GM13977 (cell line): Measurements from ENCODE around the gene IL1A.
A peak's percentile ranks its signal among the peaks of the same experiment; 100 is the strongest.

Experiments
- DNase-seq: peaks from one replicate; pipeline ENCODE4 v3.0.0; 2012; ENCODE audit warnings: low spot score
- in situ Hi-C: fragments of 300-500 bp; cut with MboI; formaldehyde crosslinking; loops from one replicate; pipeline ENCODE4 v1.12.0; 2022; ENCODE audit warnings: low sequenced_read_pairs, low pct_unique_long_range_greater_than_20kb, mixed read lengths, inconsistent platforms; ENCODE audit not compliant: unreplicated experiment
- TF ChIP-seq, protein P1 (sequence below): IDR thresholded peaks from 2 replicates; pipeline ENCODE4 v1.5.1; 2012; ENCODE audit warnings: mild to moderate bottlenecking, control low read depth; ENCODE audit not compliant: insufficient read depth; ENCODE audit errors: extremely low read depth, missing control alignments

IL1A gene

DNA sequence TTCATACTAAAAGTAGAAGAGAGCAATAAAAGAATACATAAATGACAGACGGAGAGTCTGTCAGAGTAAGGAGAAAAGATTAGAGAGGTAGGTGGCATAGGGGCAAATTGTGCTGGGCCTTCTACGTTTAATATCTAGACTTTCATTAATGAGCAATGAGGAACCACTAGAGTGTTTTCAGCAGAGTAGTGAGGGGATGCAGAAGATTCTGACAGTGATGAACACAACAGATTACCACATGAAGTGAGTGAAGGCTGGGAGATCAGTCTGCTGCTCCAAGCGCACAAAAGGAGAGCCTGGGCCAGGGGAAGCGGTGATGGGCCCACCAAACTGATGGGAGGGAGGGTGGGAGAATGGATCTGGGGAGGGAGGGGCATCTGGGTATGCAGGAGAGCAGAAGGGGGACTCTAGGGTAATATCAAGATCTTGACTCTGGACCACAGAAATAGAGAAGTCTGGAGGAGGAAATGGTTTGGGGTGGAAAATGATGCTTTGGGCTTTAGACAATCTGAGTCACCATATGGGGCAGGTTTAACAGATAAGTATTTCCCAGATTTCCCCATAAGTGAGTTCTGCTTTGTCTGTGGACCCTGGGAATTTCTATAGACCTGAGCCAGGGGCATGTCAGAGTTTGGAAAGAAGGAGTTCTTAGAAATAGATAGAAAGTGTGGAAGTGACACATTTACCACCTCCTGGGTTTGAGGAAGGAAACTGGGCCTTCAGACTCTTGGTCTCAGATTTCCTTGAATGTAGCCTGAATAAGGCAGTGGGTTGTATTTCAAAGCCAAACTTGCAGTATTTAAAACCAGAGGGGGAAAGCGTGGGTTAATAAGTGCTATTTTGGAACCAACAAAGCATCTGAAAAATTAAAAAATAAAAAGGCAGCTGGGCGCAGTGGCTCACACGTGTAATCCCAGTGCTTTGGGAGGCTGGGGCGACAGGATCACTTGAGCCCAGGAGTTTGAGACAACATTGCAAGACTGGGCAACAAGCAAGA, 15.0 kb upstream of the IL1A start:
- in situ Hi-C loops, result no loop called here
- DNase-seq, result no peak
- TF ChIP-seq, protein P1, sequence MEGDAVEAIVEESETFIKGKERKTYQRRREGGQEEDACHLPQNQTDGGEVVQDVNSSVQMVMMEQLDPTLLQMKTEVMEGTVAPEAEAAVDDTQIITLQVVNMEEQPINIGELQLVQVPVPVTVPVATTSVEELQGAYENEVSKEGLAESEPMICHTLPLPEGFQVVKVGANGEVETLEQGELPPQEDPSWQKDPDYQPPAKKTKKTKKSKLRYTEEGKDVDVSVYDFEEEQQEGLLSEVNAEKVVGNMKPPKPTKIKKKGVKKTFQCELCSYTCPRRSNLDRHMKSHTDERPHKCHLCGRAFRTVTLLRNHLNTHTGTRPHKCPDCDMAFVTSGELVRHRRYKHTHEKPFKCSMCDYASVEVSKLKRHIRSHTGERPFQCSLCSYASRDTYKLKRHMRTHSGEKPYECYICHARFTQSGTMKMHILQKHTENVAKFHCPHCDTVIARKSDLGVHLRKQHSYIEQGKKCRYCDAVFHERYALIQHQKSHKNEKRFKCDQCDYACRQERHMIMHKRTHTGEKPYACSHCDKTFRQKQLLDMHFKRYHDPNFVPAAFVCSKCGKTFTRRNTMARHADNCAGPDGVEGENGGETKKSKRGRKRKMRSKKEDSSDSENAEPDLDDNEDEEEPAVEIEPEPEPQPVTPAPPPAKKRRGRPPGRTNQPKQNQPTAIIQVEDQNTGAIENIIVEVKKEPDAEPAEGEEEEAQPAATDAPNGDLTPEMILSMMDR, result no peak

DNA sequence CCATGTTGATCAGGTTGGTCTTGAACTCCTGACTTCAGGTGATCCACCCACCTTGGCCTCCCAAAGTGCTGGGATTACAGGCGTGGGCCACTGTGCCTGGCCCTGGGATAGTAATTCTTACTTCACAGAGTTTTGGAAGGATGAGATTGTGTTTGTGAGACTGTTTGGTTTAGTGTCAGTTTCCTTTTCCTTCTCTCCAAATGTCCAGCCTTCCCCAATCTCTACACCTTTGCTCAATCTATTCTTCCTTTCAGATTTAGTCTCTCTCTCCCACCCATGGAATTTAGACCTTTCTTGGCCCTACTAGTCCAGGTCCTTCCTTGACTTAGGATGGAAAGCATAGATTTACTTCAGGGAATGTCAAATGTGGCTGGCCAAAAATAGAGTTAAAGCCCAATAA, 12.2 kb upstream of the IL1A start:
- in situ Hi-C loops, result no loop called here
- TF ChIP-seq, protein P1, result no peak
- DNase-seq, result no peak

DNA sequence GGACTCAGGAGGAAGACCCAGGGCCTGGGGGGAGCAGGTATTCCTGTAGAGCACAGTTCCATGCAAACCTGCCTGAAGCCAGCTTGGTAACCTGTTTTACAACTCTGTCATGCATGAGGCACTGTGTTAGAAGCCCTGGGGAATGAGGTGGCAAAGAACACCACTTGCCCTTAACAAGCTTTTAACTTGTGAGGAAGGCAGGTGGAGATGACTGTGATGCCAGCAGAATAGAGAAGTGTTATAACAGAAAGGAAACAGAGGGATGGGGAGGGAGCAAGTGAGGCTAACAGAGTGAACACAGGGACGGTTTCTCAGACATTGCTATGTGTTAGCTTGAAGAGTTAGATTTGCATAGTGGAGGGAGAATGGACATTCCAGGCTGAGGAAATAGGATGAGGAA, 11.5 kb upstream of the IL1A start:
- TF ChIP-seq, protein P1, result no peak
- in situ Hi-C loops, result no loop called here
- DNase-seq, result no peak

DNA sequence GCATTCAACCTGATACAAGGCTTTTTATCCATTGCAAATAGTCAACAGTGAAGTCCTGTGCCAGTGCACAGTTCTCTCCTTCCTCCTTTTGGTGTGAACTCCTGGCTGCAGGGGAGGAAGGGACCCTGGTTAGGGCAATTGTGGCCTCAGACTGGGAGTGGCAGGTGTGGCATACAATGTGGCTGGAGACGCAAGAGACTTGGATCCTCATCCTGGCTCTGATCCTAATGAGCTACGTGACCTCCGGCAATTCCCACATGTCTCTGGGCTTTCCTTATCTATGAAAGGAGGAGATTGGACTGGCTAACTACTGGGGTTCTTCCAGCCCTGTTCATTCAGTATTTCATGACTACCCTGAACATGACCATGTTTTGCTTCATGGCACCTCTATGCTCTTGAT, 10.5 kb upstream of the IL1A start:
- in situ Hi-C loops, result no loop called here
- no peak for DNase-seq
- TF ChIP-seq, protein P1, result no peak

DNA sequence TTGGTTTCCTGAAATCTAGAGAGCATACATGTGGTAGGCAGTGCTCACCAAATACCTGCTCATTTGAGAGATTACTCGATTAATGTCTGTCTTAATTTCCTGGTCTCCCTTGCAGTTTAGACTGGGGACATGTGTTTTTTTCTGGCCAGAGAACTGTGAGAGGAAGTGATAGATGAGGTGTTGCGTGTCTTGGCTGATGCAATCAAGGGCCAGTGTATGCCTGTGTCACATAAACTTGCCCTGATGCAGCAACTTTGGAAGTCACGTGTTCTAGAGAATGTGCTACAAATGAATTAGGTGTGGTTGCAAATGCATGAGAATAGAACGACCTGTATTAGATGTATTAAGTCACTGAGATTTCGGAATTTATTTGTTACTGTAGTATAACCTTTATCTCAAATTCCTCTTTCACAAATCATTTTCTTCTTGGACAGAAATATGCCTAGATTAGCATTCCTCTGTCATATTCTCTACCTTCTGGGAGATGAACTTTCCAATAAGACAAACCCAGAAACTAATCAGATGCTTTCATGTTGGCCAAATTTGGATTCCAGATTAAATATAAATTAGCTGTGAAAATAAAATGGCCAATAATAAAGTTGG, 9.9 kb upstream of the IL1A start:
- in situ Hi-C loops, result no loop called here
- DNase-seq, result peak; percentile 31

DNA sequence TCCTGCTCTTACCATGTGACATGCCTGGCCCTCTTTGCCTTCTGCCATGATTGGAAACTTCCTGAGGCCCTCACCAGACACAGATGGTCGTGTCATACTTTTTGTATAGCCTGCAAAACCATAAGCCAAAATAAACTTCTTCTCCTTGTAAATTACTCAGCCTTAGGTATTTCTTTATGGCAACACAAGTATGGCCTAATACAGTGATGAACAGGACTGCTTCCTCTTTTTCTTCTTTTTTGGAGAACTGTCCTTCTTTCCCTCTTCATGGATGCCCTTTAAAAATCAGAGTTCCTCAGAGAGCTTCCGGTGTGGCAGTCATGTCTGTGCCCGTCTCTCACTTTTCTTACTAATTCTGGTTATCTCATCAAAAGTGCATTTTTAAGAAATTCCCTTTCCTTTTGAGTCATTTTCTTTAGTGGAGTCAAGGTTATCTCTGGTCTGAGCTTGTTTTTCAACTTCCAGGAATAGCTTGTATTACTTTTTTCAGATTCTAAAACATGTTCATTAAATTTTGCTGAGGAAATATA, 9.2 kb upstream of the IL1A start:
- DNase-seq, result no peak
- in situ Hi-C loops, result no loop called here

More for the DNA sequence above, 9.9 kb upstream of the IL1A start:
- TF ChIP-seq, protein P1, result no peak

More for the DNA sequence above, 9.2 kb upstream of the IL1A start:
- TF ChIP-seq, protein P1, result no peak
